HT-29 (cell line): ENCODE results near the gene ASB3. TPM values are rescaled to one million over a fixed set of nuclear protein-coding genes. Genes with fewer than 3 reads are reported as not detected.

Experiments used
- DNase-seq: peaks from one replicate; pipeline ENCODE4 v3.0.0-alpha.2; 2015; ENCODE audit warnings: low spot score
- total RNA-seq: library from RNA; depleted of rRNA; stranded (reverse); fragments of >200 nt; shearing (Covaris generic); gene quantifications from 2 replicates; pipeline ENCODE4 v1.2.3, GENCODE V29; 2014; rRNA removed

Gene ASB3
- total RNA-seq, 1 experiment from 2014 or later, result 9.5 TPM

GRCh38 chr2:53652131-53652530 lies 134.6 kb downstream of the ASB3 start:
- no peak for DNase-seq

GRCh38 chr2:53646788-53647187 lies 140.0 kb downstream of the ASB3 start:
- no peak for DNase-seq

GRCh38 chr2:53641290-53641689 lies 145.5 kb downstream of the ASB3 start:
- no peak for DNase-seq

- DNase-seq, result no peak
These were observed 146.3 kb downstream of the ASB3 start for GRCh38 chr2:53640466-53640865.

GRCh38 chr2:53636596-53636995 lies 150.2 kb downstream of the ASB3 start:
- no peak for DNase-seq

GRCh38 chr2:53636109-53636508 lies 150.6 kb downstream of the ASB3 start:
- no peak for DNase-seq

GRCh38 chr2:53635694-53636093 lies 151.1 kb downstream of the ASB3 start:
- no peak for DNase-seq

GRCh38 chr2:53633441-53633840 lies 153.3 kb downstream of the ASB3 start:
- DNase-seq, result no peak

- DNase-seq, result no peak
These were observed 154.0 kb downstream of the ASB3 start for GRCh38 chr2:53632714-53633113.

GRCh38 chr2:53632126-53632460 lies 154.7 kb downstream of the ASB3 start:
- no peak for DNase-seq

- DNase-seq, result no peak
These were observed 155.2 kb downstream of the ASB3 start for GRCh38 chr2:53631313-53632125.

GRCh38 chr2:53630026-53630606 lies 156.6 kb downstream of the ASB3 start:
- DNase-seq, result no peak

- DNase-seq, result no peak
These were observed 157.3 kb downstream of the ASB3 start for GRCh38 chr2:53629501-53629900.

GRCh38 chr2:53629001-53629400 lies 157.8 kb downstream of the ASB3 start:
- no peak for DNase-seq

- no peak for DNase-seq
These were observed 164.6 kb downstream of the ASB3 start for GRCh38 chr2:53622141-53622540.

GRCh38 chr2:53620981-53621380 lies 165.8 kb downstream of the ASB3 start:
- no peak for DNase-seq

Other genes starting within 250 kb of the ASB3 start
- gene CHAC2, start 19.1 kb downstream of the ASB3 start, total RNA-seq, result 10.3 and 11.7 TPM in 2 replicates
- 34.5 and 39.4 TPM in 2 replicates for gene ERLEC1, start 91 bp upstream of the ASB3 start, total RNA-seq
- 1.0 and 1.4 TPM in 2 replicates for gene GPR75, start 73.0 kb upstream of the ASB3 start, total RNA-seq
- 21.9 and 25.9 TPM in 2 replicates for gene PSME4, start 184.0 kb upstream of the ASB3 start, total RNA-seq